Measurements from ENCODE around the gene GRIN2D. TPM values are rescaled to one million over a fixed set of nuclear protein-coding genes. Genes with fewer than 3 reads are reported as not detected.

The GRIN2D gene
- total RNA-seq, 4 donors from 2014 or later, result 0.27 to 0.47 TPM; not detected in 2

DNA sequence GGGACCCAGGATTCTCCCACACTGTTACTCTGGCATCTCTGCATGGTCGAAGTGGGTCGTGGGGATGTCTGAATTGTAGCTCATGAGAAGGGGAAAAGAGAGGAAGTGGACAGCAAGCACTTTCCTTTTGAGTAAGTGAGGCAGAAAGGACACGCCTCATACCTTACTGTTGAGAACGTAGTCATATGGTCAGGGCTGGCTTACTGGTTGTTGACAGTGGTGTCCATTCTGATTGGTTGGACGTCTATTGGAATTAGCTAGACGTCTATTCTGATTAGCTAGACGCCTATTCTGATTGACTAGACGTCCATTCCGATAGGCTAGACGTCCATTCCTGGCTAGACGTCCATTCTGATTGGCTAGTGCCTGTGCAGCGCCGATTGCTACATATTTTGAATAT lies 12.4 kb downstream of the GRIN2D start:
- no peaks in the 10 kb centered on the region for H3K36me3 ChIP-seq
- TF ChIP-seq, protein P1, sequence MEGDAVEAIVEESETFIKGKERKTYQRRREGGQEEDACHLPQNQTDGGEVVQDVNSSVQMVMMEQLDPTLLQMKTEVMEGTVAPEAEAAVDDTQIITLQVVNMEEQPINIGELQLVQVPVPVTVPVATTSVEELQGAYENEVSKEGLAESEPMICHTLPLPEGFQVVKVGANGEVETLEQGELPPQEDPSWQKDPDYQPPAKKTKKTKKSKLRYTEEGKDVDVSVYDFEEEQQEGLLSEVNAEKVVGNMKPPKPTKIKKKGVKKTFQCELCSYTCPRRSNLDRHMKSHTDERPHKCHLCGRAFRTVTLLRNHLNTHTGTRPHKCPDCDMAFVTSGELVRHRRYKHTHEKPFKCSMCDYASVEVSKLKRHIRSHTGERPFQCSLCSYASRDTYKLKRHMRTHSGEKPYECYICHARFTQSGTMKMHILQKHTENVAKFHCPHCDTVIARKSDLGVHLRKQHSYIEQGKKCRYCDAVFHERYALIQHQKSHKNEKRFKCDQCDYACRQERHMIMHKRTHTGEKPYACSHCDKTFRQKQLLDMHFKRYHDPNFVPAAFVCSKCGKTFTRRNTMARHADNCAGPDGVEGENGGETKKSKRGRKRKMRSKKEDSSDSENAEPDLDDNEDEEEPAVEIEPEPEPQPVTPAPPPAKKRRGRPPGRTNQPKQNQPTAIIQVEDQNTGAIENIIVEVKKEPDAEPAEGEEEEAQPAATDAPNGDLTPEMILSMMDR (IDR thresholded peaks at IDR 0.05), result no peak
- TF ChIP-seq POLR2A (IDR thresholded peaks at IDR 0.05), result no peak

DNA sequence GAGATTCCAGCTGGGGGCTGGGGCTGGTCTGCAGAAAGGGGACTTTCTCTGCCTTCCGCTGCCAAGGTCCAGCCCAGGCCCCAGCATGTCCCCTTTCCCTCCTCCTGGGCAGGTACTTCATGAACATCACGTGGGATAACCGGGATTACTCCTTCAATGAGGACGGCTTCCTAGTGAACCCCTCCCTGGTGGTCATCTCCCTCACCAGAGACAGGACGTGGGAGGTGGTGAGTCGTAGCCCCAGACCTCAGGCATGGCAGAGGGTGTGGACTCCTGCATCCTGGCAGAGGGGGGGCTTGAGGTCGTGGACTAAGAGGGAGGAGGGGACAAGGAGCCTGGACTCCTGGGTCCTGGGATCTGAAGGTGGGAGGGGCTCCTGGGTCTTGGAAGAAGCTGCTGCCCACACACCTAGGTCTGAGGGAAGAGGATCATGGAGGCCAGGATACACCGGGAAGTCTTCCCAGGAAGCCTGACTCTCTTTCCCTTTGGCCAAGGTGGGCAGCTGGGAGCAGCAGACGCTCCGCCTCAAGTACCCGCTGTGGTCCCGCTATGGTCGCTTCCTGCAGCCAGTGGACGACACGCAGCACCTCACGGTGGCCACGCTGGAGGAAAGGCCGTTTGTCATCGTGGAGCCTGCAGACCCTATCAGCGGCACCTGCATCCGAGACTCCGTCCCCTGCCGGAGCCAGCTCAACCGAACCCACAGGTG lies 20.6 kb downstream of the GRIN2D start:
- DNase-seq, result no peak
- no peaks in the 10 kb centered on the region for H3K9me3 ChIP-seq
- peak overlapping the region in 2 of 4 donors; percentile 30 to 37 for H3K4me3 ChIP-seq
- no peak for TF ChIP-seq POLR2A (IDR thresholded peaks at IDR 0.05)
- TF ChIP-seq, protein P1 (IDR thresholded peaks at IDR 0.05), result no peak
- H3K27me3 ChIP-seq, result no peaks in the 10 kb centered on the region
- no peaks in the 10 kb centered on the region for H3K36me3 ChIP-seq
- H3K4me1 ChIP-seq, result peaks cover 0 to 17% (median 6%) of the 10 kb centered on the region in 4 donors
- H3K27ac ChIP-seq, result no peak overlapping the region

More for the DNA sequence above, 12.4 kb downstream of the GRIN2D start:
- no peaks in the 10 kb centered on the region for H3K27me3 ChIP-seq
- H3K27ac ChIP-seq, result no peak overlapping the region
- no peak for DNase-seq
- H3K4me1 ChIP-seq, result no peaks in the 10 kb centered on the region
- no peaks in the 10 kb centered on the region for H3K9me3 ChIP-seq
- no peak overlapping the region for H3K4me3 ChIP-seq

DNA sequence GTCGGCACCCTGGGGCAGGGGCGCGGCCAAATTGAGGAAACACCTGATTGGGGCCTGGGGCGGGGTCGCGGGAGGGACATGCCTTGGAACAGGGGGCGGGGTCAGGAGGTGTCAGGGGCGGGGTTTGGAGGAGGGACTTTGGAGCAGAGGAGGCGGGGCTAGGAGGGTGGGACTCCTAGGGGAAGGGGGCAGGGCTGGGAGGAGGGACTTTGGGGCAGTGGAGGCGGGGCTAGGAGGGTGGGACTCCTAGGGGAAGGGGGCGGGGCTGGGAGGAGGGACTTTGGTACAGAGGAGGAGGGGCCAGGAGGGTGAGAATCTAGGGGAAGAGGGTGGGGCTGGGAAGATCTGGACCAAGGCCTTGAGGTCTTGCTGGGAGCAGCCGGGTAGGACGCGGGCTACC lies 21.9 kb downstream of the GRIN2D start:
- Histone ChIP-seq H3K27me3 (no peaks in the 10 kb centered on the region), H3K9me3 (no peaks in the 10 kb centered on the region), H3K4me1 (peaks cover 0 to 17% (median 6%) of the 10 kb centered on the region in 4 donors), H3K4me3 (peak overlapping the region; percentile 13 to 37 (median 28)), H3K27ac (no peak overlapping the region), H3K36me3 (no peaks in the 10 kb centered on the region)
- TF ChIP-seq, protein P1 (IDR thresholded peaks at IDR 0.05), result no peak
- no peak for TF ChIP-seq POLR2A (IDR thresholded peaks at IDR 0.05)
- DNase-seq, result peak; percentile 72 to 93 (median 88)

DNA sequence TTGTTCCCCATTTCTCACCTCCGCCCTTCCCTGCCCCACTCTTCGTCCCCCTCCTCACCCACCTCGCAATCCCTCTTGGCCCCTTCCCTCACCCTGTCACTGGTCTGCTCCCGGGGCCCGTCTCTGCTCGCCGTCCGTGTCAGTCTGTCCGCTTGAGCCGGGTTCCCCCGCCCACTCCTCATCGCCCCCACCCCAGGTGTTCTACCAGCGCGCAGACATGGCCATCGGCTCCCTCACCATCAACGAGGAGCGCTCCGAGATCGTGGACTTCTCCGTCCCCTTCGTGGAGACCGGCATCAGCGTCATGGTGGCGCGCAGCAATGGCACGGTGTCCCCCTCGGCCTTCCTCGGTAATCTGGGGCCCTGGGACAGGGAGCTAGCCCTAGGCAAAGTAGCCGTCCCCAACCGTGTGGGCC lies 22.3 kb downstream of the GRIN2D start:
- Histone ChIP-seq H3K27ac (no peak overlapping the region), H3K27me3 (no peaks in the 10 kb centered on the region), H3K4me3 (peak overlapping the region in 2 of 4 donors; percentile 2 to 37), H3K36me3 (no peaks in the 10 kb centered on the region), H3K9me3 (no peaks in the 10 kb centered on the region), H3K4me1 (peaks cover 0 to 17% (median 6%) of the 10 kb centered on the region in 4 donors)
- TF ChIP-seq POLR2A (IDR thresholded peaks at IDR 0.05), result no peak
- TF ChIP-seq, protein P1 (IDR thresholded peaks at IDR 0.05), result no peak
- DNase-seq, result no peak

DNA sequence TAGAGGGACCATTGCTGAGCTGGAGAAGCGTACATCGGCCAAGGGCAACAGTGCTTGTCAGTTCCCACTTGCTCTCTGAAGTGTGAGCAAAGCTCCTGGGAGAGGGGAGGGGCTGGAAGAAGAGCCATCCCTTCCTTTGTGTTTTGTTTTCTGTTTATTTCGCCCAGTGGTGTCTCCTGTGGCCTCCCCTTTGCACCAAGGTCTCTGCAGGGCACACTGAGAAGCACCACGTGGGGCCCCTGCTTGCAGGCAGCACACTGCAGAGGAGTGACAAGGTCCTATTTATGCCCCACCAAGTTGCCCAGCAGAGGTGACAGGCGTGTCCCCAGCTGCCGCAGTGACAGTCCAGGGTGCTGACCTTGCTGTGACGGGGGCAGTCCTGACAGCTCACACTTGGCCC lies 24.0 kb downstream of the GRIN2D start:
- peaks cover 0 to 17% (median 6%) of the 10 kb centered on the region in 4 donors for H3K4me1 ChIP-seq
- no peak for DNase-seq
- no peaks in the 10 kb centered on the region for H3K27me3 ChIP-seq
- no peak overlapping the region for H3K27ac ChIP-seq
- TF ChIP-seq POLR2A (IDR thresholded peaks at IDR 0.05), result no peak
- TF ChIP-seq, protein P1 (IDR thresholded peaks at IDR 0.05), result no peak
- H3K4me3 ChIP-seq, result no peak overlapping the region
- H3K36me3 ChIP-seq, result no peaks in the 10 kb centered on the region
- no peaks in the 10 kb centered on the region for H3K9me3 ChIP-seq

All from Peyer's patch (tissue), 4 donors.